Panc1 (cell line): ENCODE results near the gene MAPK14. TPM values are rescaled to one million over a fixed set of nuclear protein-coding genes. Genes with fewer than 3 reads are reported as not detected.
"Not testable (repeated sequence)": the region's sequence is repeated elsewhere in the genome, so short reads cannot be mapped to it uniquely, and the experiment has no call there.

ENCODE experiments used
- ATAC-seq: fragments of 200-7000 bp; cut with Tn5 transposase; 2 replicates; pipeline ENCODE4 v1.9.1; 2020; ENCODE audit warnings: mild to moderate bottlenecking, moderate library complexity
- BruUV-seq: library from RNA; stranded (reverse); fragments of 400-500 nt; replicated peaks from 2 replicates; lab custom pipeline; 2021; lab: Mats Ljungman, UMichigan
- CTCF ChIA-PET: fragments of 300-600 bp; sonication (Branson Sonifier 250); formaldehyde crosslinking; loops from one replicate; lab custom pipeline; 2022; ENCODE audit warnings: antibody characterized with exemption; lab: Charles Lee
- POLR2A ChIA-PET: fragments of 300-600 bp; sonication (Branson Sonifier 250); formaldehyde crosslinking; loops from one replicate; lab custom pipeline; 2022; ENCODE audit warnings: antibody characterized with exemption; lab: Charles Lee
- DNase-seq: peaks from one replicate; pipeline ENCODE4 v3.0.0-alpha.2; 2010; ENCODE audit warnings: low read depth, low spot score
- H3K27ac ChIP-seq: 2 replicates; pipeline ENCODE4 v1.5.1; 2011; ENCODE audit warnings: mild to moderate bottlenecking, low read length, inconsistent platforms
- H3K27me3 ChIP-seq: fragments of 200-500 bp; sonication (Bioruptor generic); 2 replicates; pipeline ENCODE4 v1.6.0; 2014; ENCODE audit warnings: low read length, inconsistent platforms; ENCODE audit not compliant: control insufficient read depth, insufficient read depth
- H3K36me3 ChIP-seq: fragments of 200-500 bp; sonication (Bioruptor generic); 2 replicates; pipeline ENCODE4 v1.5.1; 2014; ENCODE audit warnings: inconsistent platforms, mild to moderate bottlenecking, low read length, moderate library complexity; ENCODE audit not compliant: control insufficient read depth, insufficient read depth
- H3K4me1 ChIP-seq: 2 replicates; pipeline ENCODE4 v1.5.1; 2011; ENCODE audit warnings: inconsistent platforms, mild to moderate bottlenecking, low read length, moderate library complexity; ENCODE audit not compliant: control insufficient read depth, insufficient read depth
- H3K4me3 ChIP-seq, 2 experiments: 2 replicates each; pipeline ENCODE4 v1.5.1; 2011 to 2012; ENCODE audit warnings: low read depth in 2 of 2, low read length in 2 of 2, mild to moderate bottlenecking in 2 of 2, inconsistent platforms in 1 of 2, moderate library complexity in 1 of 2
- H3K9me3 ChIP-seq: fragments of 200-500 bp; sonication (Bioruptor generic); 2 replicates; pipeline ENCODE4 v1.5.1; 2014; ENCODE audit warnings: low read depth, mild to moderate bottlenecking, inconsistent platforms, low read length, moderate library complexity; ENCODE audit not compliant: control insufficient read depth, insufficient read depth
- POLR2AphosphoS5 ChIP-seq: IDR thresholded peaks from 2 replicates; pipeline ENCODE4 v1.6.1; 2012; ENCODE audit warnings: mild to moderate bottlenecking, low read depth, low read length, moderate library complexity
- SIN3A ChIP-seq: IDR thresholded peaks from 2 replicates; pipeline ENCODE4 v1.6.1; 2012; ENCODE audit warnings: low read depth, mild to moderate bottlenecking, low read length, moderate library complexity, borderline replicate concordance; ENCODE audit not compliant: insufficient read depth
- TCF7L2 ChIP-seq: IDR thresholded peaks from 2 replicates; pipeline ENCODE4 v1.6.1; 2011; ENCODE audit warnings: mild to moderate bottlenecking, low read depth, low read length, inconsistent platforms
- in situ Hi-C: cut with HindIII; loops from 2 replicates; pipeline ENCODE4 v1.10.0; 2016; ENCODE audit warnings: low sequenced_read_pairs, low pct_unique_long_range_greater_than_20kb
- intact Hi-C: fragments of 100-400 bp; cut with micrococcal nuclease; formaldehyde crosslinking; loops from one replicate; pipeline ENCODE4 v1.10.0; 2022; ENCODE audit not compliant: unreplicated experiment
- total RNA-seq: library from RNA; stranded (reverse); gene quantifications from one replicate; pipeline ENCODE4 v1.2.1, GENCODE V29; 2021; ENCODE audit not compliant: unreplicated experiment
- TF ChIP-seq, protein P1 (sequence below): fragments of 450-650 bp; IDR thresholded peaks from 2 replicates; pipeline ENCODE4 v1.5.1; 2017; ENCODE audit warnings: mild to moderate bottlenecking
- TF ChIP-seq, protein P2 (sequence below), 2 experiments: IDR thresholded peaks; 2 replicates each; pipeline ENCODE4 v1.6.1; 2011 to 2012; ENCODE audit warnings: low read depth in 2 of 2, control low read depth in 1 of 2, low read length in 1 of 2, mild to moderate bottlenecking in 1 of 2, moderate library complexity in 1 of 2; ENCODE audit not compliant: insufficient read depth in 1 of 2

MAPK14 gene
- total RNA-seq, 1 experiment from 2014 or later: 42.3 TPM

DNA sequence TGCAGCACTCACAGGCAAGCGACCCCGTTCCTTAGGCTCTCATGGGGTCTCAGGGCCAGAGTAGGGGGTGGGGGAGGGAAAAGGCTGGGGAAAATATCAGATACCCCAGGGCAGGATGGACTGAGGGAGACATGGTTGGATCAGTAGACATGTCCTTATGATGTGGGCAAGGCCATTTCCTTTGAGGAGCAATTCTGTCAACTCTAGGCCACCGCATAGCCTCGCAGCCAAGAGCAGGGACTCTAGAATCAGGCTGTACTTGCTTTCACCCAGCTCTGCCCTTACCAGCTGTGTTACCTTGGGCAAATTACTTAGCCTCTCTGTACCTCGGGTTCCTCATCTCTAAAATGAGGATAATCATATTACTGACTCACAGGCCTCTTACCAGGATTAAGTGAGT lies 100.5 kb downstream of the MAPK14 start:
- H3K4me1 ChIP-seq: peaks cover 5% of the 10 kb centered on the region
- no peak for TF ChIP-seq TCF7L2
- TF ChIP-seq SIN3A: no peak
- TF ChIP-seq, protein P1, sequence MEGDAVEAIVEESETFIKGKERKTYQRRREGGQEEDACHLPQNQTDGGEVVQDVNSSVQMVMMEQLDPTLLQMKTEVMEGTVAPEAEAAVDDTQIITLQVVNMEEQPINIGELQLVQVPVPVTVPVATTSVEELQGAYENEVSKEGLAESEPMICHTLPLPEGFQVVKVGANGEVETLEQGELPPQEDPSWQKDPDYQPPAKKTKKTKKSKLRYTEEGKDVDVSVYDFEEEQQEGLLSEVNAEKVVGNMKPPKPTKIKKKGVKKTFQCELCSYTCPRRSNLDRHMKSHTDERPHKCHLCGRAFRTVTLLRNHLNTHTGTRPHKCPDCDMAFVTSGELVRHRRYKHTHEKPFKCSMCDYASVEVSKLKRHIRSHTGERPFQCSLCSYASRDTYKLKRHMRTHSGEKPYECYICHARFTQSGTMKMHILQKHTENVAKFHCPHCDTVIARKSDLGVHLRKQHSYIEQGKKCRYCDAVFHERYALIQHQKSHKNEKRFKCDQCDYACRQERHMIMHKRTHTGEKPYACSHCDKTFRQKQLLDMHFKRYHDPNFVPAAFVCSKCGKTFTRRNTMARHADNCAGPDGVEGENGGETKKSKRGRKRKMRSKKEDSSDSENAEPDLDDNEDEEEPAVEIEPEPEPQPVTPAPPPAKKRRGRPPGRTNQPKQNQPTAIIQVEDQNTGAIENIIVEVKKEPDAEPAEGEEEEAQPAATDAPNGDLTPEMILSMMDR: no peak
- no peak for TF ChIP-seq POLR2AphosphoS5
- TF ChIP-seq, protein P2, sequence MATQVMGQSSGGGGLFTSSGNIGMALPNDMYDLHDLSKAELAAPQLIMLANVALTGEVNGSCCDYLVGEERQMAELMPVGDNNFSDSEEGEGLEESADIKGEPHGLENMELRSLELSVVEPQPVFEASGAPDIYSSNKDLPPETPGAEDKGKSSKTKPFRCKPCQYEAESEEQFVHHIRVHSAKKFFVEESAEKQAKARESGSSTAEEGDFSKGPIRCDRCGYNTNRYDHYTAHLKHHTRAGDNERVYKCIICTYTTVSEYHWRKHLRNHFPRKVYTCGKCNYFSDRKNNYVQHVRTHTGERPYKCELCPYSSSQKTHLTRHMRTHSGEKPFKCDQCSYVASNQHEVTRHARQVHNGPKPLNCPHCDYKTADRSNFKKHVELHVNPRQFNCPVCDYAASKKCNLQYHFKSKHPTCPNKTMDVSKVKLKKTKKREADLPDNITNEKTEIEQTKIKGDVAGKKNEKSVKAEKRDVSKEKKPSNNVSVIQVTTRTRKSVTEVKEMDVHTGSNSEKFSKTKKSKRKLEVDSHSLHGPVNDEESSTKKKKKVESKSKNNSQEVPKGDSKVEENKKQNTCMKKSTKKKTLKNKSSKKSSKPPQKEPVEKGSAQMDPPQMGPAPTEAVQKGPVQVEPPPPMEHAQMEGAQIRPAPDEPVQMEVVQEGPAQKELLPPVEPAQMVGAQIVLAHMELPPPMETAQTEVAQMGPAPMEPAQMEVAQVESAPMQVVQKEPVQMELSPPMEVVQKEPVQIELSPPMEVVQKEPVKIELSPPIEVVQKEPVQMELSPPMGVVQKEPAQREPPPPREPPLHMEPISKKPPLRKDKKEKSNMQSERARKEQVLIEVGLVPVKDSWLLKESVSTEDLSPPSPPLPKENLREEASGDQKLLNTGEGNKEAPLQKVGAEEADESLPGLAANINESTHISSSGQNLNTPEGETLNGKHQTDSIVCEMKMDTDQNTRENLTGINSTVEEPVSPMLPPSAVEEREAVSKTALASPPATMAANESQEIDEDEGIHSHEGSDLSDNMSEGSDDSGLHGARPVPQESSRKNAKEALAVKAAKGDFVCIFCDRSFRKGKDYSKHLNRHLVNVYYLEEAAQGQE (IDR thresholded peaks at IDR 0.05; ENCODE audit: insufficient read depth in 1 of 2, low read depth in 2 of 2, low read length in 1 of 2): no peak

DNA sequence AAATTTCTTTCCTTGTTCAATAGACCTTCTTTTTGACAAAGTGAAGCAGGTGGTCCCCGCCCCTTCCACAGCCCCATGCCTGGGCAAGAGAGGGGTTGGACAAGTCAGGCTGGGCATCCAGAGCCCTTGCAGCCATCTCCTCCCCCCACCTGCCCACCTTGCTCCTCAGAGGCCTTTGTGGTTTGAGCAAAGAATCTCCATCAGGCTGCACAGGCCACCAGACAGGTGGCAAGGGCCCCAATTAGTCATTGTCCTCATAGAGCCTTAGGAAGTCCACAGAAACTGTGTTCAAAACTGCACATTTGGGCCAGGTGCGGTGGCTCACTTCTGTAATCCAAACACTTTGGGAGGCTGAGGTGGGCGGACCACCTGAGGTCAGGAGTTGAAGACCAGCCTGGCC lies 101.2 kb downstream of the MAPK14 start:
- Histone ChIP-seq H3K4me3 (no peak overlapping the region), H3K4me1 (peaks cover 5% of the 10 kb centered on the region), H3K9me3 (no peaks in the 10 kb centered on the region), H3K27me3 (no peaks in the 10 kb centered on the region), H3K36me3 (no peaks in the 10 kb centered on the region), H3K27ac (no peak overlapping the region)
- in situ Hi-C loops (no loop called here), intact Hi-C loops (no loop called here)
- TF ChIP-seq, protein P2 (IDR thresholded peaks at IDR 0.05; ENCODE audit: insufficient read depth in 1 of 2, low read depth in 2 of 2, low read length in 1 of 2): no peak
- TF ChIP-seq, protein P1: no peak
- TF ChIP-seq POLR2AphosphoS5 (no peak), TCF7L2 (no peak), SIN3A (no peak)
- ChIA-PET CTCF (no interaction called here), POLR2A (no interaction called here)
- DNase-seq: no peak
- BruUV-seq: no TSS peak
- no peak for ATAC-seq

More for the DNA sequence above, 100.5 kb downstream of the MAPK14 start:
- no peaks in the 10 kb centered on the region for H3K27me3 ChIP-seq
- no peaks in the 10 kb centered on the region for H3K9me3 ChIP-seq
- no peak for ATAC-seq
- no peaks in the 10 kb centered on the region for H3K36me3 ChIP-seq
- in situ Hi-C loops: no loop called here
- POLR2A ChIA-PET: no interaction called here
- no peak overlapping the region for H3K27ac ChIP-seq
- CTCF ChIA-PET: no interaction called here
- H3K4me3 ChIP-seq: no peak overlapping the region
- BruUV-seq: no TSS peak
- DNase-seq: no peak
- intact Hi-C loops: no loop called here

DNA sequence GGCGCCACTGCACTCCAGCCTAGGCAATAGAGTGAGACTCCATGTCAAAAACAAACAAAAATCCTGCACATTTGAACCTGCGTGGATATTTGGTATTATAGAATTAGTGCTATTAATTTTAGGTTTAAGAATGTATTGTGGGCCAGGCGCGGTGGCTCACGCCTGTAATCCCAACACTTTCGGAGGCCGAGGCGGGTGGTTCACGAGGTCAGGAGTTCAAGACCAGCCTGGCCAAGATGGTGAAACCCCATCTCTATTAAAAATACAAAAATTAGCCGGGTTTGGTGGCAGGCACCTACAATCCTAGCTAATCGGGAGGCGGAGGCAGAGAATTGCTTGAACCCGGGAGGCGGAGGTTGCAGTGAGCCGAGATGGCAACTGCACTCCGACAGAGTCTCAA lies 101.7 kb downstream of the MAPK14 start:
- H3K27me3 ChIP-seq, H3K36me3 ChIP-seq, H3K4me1 ChIP-seq, H3K9me3 ChIP-seq, DNase-seq, POLR2A ChIA-PET, in situ Hi-C loops, H3K4me3 ChIP-seq, ATAC-seq, H3K27ac ChIP-seq, CTCF ChIA-PET, intact Hi-C loops, BruUV-seq: not testable (repeated sequence)
